K562 (cell line): Measurements from ENCODE around the gene CPED1. TPM values are rescaled to one million over a fixed set of nuclear protein-coding genes. Genes with fewer than 3 reads are reported as not detected.

ENCODE experiments used
- BRD9 ChIP-seq: fragments of 450-650 bp; IDR thresholded peaks from 2 replicates; pipeline ENCODE4 v1.6.1; 2018; ENCODE audit warnings: low read depth; ENCODE audit not compliant: partially characterized antibody
- GATA2 ChIP-seq: sonication (generic); formaldehyde crosslinking; IDR thresholded peaks from 2 replicates; pipeline ENCODE4 v1.4.0; 2020; ENCODE audit warnings: mild to moderate bottlenecking, missing genetic modification reagents
- RFX1 ChIP-seq: fragments of 450-650 bp; IDR thresholded peaks from 2 replicates; pipeline ENCODE4 v1.6.1; 2016; ENCODE audit warnings: mild to moderate bottlenecking, moderate library complexity
- ZBTB11 ChIP-seq, 3 experiments: fragments of 200-800 bp in 1 of 3; fragments of 250-450 bp in 1 of 3; fragments of 450-650 bp in 1 of 3; sonication (Bioruptor Pico) in 1 of 3; sonication (Bioruptor generic) in 1 of 3; formaldehyde crosslinking in 1 of 3; IDR thresholded peaks; 2 replicates each; pipeline versions ENCODE4 v1.6.1 to v1.8.0; 2016 to 2022; ENCODE audit warnings: mild to moderate bottlenecking in 2 of 3, missing genetic modification characterization in 2 of 3, missing compliant biosample characterization in 1 of 3, moderate library complexity in 1 of 3
- polyA plus RNA-seq, 8 experiments: library from polyadenylated mRNA; depleted of rRNA in 4 of 8; stranded (reverse) in 5 of 8; unstranded in 3 of 8; fragments of >200 nt; fragmentation: Nextera tagmentation in 2 of 8; fragmentation: Illumina TruSeq in 1 of 8; extraction: Ambion mirVana in 2 of 8; extraction: Trizol in 1 of 8; gene quantifications; 2 replicates each; pipeline versions ENCODE4 v1.2.1 to v1.2.3, GENCODE V29; 2011 to 2014; ENCODE audit warnings: inconsistent platforms in 1 of 8, missing spikeins in 1 of 8
- total RNA-seq, 7 experiments: library from RNA; depleted of rRNA in 6 of 7; stranded (reverse); fragments of >200 nt in 6 of 7; fragmentation: Illumina TruSeq in 2 of 7; extraction: Trizol in 2 of 7; gene quantifications; 2 replicates each; pipeline versions ENCODE4 v1.2.1 to v1.2.3, GENCODE V29; 2011 to 2021; ENCODE audit warnings: low replicate concordance in 1 of 7
- TF ChIP-seq, protein P1 (sequence below), 2 experiments: fragments of 450-650 bp; IDR thresholded peaks; 2 replicates each; pipeline ENCODE4 v1.6.1; 2016; ENCODE audit warnings: mild to moderate bottlenecking in 2 of 2, borderline replicate concordance in 1 of 2, low read depth in 1 of 2, moderate library complexity in 1 of 2
- TF ChIP-seq, protein P2 (sequence below): fragments of 250-450 bp; sonication (Bioruptor Pico); IDR thresholded peaks from 2 replicates; pipeline ENCODE4 v1.8.0; 2021; ENCODE audit warnings: mild to moderate bottlenecking, moderate library complexity
- TF ChIP-seq, protein P3 (sequence below), 2 experiments: fragments of 450-650 bp; IDR thresholded peaks; 2 replicates each; pipeline ENCODE4 v1.6.1; 2018; ENCODE audit warnings: mild to moderate bottlenecking in 2 of 2, low read depth in 1 of 2; ENCODE audit not compliant: partially characterized antibody in 2 of 2

CPED1 gene
- total and polyA plus RNA-seq, 9 of the 15 experiments (the other 6 are each of a cell fraction or from before 2014, with no cell fraction given) = 195 to 393 (median 290) TPM

DNA sequence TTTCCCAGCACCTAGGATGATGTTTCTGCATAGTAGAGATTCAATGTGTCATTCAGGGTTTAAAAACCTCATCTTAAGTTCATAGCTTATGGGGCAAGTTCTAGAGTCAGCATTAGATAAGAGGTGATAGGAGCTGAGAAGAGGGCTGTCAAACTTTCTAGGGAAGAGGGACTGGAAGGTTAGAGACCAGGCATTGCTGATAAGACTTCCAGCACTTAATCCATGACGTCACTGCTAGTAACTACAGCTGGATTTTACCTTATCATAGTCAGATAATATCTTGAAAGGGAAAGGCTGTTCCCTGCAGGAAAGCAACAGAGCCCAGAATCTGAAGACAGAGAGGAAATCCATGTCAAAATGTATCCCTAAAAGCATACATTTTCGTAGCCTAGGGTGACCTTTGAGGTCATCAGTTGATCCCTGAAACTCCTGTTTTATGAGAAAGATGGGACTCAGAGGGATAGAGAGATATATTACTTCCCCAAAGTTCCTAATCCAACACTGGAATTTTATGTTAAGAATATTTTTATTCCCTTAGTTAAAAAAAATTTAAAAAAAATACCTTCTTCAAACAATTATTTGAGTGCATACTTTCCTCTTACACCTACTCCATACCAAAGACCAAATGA, 3.3 kb upstream of the CPED1 start (continued):
- TF ChIP-seq BRD9 = no peak
- TF ChIP-seq GATA2 (CRISPR knock-in tag) = peak; percentile 28
- no peak for TF ChIP-seq RFX1
- peak in 1 of 3 experiments; percentile 58; a peak in 1 of 6 replicates for TF ChIP-seq ZBTB11 (CRISPR knock-in tag; IDR thresholded peaks at IDR 0.05)
- TF ChIP-seq, protein P1, sequence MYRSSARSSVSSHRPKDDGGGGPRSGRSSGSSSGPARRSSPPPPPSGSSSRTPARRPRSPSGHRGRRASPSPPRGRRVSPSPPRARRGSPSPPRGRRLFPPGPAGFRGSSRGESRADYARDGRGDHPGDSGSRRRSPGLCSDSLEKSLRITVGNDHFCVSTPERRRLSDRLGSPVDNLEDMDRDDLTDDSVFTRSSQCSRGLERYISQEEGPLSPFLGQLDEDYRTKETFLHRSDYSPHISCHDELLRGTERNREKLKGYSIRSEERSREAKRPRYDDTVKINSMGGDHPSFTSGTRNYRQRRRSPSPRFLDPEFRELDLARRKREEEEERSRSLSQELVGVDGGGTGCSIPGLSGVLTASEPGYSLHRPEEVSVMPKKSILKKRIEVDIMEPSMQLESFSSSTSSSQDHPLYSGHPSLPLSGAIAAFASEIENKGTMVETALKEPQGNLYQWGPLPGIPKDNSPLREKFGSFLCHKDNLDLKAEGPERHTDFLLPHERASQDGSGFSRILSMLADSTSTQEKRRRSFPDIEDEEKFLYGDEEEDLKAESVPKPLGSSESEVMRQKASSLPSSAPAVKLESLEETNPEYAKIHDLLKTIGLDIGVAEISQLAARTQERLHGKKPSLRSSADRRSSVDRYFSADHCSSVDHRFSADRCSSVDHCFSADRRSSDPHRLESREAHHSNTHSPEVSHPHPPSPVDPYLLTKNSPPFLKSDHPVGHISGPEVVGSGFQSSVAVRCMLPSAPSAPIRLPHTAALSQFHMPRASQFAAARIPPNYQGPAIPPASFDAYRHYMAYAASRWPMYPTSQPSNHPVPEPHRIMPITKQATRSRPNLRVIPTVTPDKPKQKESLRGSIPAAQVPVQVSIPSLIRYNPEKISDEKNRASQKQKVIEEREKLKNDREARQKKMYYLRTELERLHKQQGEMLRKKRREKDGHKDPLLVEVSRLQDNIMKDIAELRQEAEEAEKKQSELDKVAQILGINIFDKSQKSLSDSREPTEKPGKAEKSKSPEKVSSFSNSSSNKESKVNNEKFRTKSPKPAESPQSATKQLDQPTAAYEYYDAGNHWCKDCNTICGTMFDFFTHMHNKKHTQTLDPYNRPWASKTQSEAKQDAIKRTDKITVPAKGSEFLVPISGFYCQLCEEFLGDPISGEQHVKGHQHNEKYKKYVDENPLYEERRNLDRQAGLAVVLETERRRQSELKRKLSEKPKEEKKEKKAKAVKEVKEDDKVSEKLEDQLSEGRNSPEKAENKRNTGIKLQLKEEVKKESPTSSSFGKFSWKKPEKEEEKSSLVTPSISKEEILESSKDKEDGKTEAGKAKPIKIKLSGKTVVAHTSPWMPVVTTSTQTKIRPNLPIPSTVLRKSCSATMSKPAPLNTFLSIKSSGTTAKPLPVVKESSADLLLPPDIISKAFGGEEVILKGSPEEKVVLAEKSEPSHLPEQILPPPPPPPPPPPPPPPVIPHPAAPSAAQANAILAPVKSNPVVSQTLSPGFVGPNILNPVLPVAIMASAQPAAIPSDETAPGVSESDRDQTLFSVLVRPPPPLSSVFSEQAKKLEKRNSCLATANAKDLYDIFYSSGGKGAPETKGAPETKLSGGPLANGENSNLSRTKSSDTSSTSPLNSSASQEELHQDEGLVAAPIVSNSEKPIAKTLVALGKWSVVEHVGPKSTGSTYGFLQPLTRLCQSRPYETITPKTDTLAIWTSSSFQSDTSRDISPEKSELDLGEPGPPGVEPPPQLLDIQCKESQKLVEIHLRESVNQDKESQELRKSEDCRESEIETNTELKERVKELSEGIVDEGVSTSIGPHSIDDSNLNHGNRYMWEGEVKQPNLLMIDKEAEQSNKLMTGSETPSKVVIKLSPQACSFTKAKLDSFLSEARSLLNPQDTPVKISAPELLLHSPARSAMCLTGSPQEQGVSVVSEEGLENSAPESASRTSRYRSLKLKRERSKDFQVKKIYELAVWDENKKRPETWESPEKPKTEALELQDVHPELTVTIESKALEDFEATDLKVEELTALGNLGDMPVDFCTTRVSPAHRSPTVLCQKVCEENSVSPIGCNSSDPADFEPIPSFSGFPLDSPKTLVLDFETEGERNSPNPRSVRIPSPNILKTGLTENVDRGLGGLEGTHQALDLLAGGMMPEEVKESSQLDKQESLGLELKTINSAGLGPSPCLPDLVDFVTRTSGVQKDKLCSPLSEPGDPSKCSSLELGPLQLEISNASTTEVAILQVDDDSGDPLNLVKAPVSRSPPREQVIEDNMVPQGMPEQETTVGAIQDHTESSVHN (IDR thresholded peaks at IDR 0.05; ENCODE audit: borderline replicate concordance in 1 of 2, low read depth in 1 of 2) = peak in 1 of 2 experiments; percentile 70; a peak in 2 of 4 replicates
- TF ChIP-seq, protein P2, sequence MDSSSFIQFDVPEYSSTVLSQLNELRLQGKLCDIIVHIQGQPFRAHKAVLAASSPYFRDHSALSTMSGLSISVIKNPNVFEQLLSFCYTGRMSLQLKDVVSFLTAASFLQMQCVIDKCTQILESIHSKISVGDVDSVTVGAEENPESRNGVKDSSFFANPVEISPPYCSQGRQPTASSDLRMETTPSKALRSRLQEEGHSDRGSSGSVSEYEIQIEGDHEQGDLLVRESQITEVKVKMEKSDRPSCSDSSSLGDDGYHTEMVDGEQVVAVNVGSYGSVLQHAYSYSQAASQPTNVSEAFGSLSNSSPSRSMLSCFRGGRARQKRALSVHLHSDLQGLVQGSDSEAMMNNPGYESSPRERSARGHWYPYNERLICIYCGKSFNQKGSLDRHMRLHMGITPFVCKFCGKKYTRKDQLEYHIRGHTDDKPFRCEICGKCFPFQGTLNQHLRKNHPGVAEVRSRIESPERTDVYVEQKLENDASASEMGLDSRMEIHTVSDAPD = no peak
- TF ChIP-seq, protein P3, sequence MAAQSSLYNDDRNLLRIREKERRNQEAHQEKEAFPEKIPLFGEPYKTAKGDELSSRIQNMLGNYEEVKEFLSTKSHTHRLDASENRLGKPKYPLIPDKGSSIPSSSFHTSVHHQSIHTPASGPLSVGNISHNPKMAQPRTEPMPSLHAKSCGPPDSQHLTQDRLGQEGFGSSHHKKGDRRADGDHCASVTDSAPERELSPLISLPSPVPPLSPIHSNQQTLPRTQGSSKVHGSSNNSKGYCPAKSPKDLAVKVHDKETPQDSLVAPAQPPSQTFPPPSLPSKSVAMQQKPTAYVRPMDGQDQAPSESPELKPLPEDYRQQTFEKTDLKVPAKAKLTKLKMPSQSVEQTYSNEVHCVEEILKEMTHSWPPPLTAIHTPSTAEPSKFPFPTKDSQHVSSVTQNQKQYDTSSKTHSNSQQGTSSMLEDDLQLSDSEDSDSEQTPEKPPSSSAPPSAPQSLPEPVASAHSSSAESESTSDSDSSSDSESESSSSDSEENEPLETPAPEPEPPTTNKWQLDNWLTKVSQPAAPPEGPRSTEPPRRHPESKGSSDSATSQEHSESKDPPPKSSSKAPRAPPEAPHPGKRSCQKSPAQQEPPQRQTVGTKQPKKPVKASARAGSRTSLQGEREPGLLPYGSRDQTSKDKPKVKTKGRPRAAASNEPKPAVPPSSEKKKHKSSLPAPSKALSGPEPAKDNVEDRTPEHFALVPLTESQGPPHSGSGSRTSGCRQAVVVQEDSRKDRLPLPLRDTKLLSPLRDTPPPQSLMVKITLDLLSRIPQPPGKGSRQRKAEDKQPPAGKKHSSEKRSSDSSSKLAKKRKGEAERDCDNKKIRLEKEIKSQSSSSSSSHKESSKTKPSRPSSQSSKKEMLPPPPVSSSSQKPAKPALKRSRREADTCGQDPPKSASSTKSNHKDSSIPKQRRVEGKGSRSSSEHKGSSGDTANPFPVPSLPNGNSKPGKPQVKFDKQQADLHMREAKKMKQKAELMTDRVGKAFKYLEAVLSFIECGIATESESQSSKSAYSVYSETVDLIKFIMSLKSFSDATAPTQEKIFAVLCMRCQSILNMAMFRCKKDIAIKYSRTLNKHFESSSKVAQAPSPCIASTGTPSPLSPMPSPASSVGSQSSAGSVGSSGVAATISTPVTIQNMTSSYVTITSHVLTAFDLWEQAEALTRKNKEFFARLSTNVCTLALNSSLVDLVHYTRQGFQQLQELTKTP (IDR thresholded peaks at IDR 0.05; ENCODE audit: low read depth in 1 of 2, partially characterized antibody in 2 of 2) = no peak
